Lung microvascular endothelial cell (primary cell): ENCODE measurements around the gene FAM222B. TPM values are rescaled to one million over a fixed set of nuclear protein-coding genes. Genes with fewer than 3 reads are reported as not detected.

Source experiments
- DNase-seq, 2 donors: peaks; one replicate each; pipeline versions ENCODE4 v3.0.0 to v3.0.0-alpha.2; 2010; ENCODE audit warnings: low read depth in 2 of 2
- total RNA-seq: library from RNA; depleted of rRNA; stranded (reverse); fragments of >200 nt; gene quantifications from 2 replicates; pipeline ENCODE4 v1.2.1, GENCODE V29; 2014

FAM222B gene
- total RNA-seq, 1 donor from 2014 or later = 6.5 TPM

GRCh38 chr17:28777178-28777577 lies 65.4 kb downstream of the FAM222B start:
- no peak for DNase-seq

GRCh38 chr17:28774206-28774605 lies 68.4 kb downstream of the FAM222B start:
- DNase-seq = no peak

- no peak for DNase-seq
Observed at GRCh38 chr17:28773736-28774135, 68.9 kb downstream of the FAM222B start.

GRCh38 chr17:28765038-28765437 lies 77.6 kb downstream of the FAM222B start:
- no peak for DNase-seq

GRCh38 chr17:28763804-28764266 lies 78.8 kb downstream of the FAM222B start:
- DNase-seq = peak; percentile 74 to 80

- DNase-seq = no peak
Observed at GRCh38 chr17:28763137-28763799, 79.3 kb downstream of the FAM222B start.

- peak; percentile 49 to 65 for DNase-seq
Observed at GRCh38 chr17:28760601-28761562, 81.7 kb downstream of the FAM222B start.

- no peak for DNase-seq
Observed at GRCh38 chr17:28759256-28759865, 83.2 kb downstream of the FAM222B start.

- DNase-seq = no peak
Observed at GRCh38 chr17:28758411-28759121, 84.0 kb downstream of the FAM222B start.

- no peak for DNase-seq
Observed at GRCh38 chr17:28756049-28756804, 86.4 kb downstream of the FAM222B start.

GRCh38 chr17:28755486-28755885 lies 87.1 kb downstream of the FAM222B start:
- DNase-seq = no peak

- no peak for DNase-seq
Observed at GRCh38 chr17:28751600-28752366, 90.8 kb downstream of the FAM222B start.

GRCh38 chr17:28750178-28751047 lies 92.2 kb downstream of the FAM222B start:
- DNase-seq = peak; percentile 93 to 95

- peak in 1 of 2 donors; percentile 30 for DNase-seq
Observed at GRCh38 chr17:28749516-28750177, 92.9 kb downstream of the FAM222B start.

- no peak for DNase-seq
Observed at GRCh38 chr17:28748852-28749515, 93.6 kb downstream of the FAM222B start.

GRCh38 chr17:28747801-28748750 lies 94.5 kb downstream of the FAM222B start:
- DNase-seq = no peak
